Caki2 (cell line): ENCODE results near the gene LCN2. TPM values are rescaled to one million over a fixed set of nuclear protein-coding genes. Genes with fewer than 3 reads are reported as not detected.

ENCODE experiments used
- DNase-seq: peaks from one replicate; pipeline ENCODE4 v3.0.0-alpha.2; 2015; ENCODE audit warnings: low read depth
- in situ Hi-C: cut with HindIII; loops from 2 replicates; pipeline ENCODE4 v1.10.0; 2016; ENCODE audit warnings: low sequenced_read_pairs, low pct_unique_long_range_greater_than_20kb, mixed read lengths
- total RNA-seq: library from RNA; depleted of rRNA; stranded (reverse); fragments of >200 nt; shearing (Covaris generic); gene quantifications from 2 replicates; pipeline ENCODE4 v1.2.3, GENCODE V29; 2014; ENCODE audit warnings: low replicate concordance

Gene LCN2
- total RNA-seq, 1 experiment from 2014 or later = 2.2 TPM

GRCh38 chr9:128143525-128144238, 5.6 kb upstream of the LCN2 start:
- in situ Hi-C loops = no loop called here
- no peak for DNase-seq

GRCh38 chr9:128144239-128145181, 4.7 kb upstream of the LCN2 start:
- DNase-seq = no peak
- in situ Hi-C loops = no loop called here

DNA sequence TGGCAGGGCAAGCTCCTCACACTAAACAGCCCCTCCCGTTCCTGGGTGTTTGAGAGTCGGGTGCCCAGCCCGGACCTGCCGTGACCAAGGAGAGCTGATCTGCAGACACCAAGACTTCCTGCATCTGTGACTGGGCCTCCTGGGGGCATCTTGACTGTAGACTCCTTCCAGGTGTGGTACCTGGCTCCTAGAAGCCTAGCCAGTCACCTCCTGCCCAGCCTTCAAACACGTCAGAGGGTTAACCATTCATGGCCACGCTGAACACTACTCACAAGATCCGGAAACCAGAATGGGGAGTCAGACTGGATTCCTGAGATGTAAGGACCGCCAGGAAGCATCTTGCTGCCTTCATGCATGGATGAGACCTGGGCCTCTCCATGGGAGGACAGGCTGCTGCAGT, 3.7 kb upstream of the LCN2 start:
- DNase-seq = no peak
- in situ Hi-C loops = no loop called here

DNA sequence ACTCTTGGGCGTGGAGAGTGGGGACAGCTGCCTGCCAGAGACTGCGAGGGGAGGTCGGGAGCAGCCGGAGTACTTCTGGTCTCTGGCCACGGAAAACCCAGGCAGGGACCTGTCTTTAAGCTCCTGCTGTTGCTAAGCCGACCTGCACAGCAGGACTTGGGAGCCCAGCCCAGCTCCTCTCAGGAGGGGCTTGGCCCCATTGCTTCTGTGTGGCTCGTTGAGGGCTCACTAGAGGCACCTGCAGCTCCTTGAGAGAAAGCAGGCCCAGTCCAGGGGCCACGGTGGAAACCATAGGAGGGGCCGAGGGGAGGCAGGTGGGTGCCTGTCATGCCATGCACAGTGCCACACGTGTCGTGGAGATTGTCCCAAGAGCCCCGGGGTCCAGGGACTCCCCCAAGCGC, 3.3 kb upstream of the LCN2 start:
- DNase-seq = no peak
- in situ Hi-C loops = no loop called here

- in situ Hi-C loops = no loop called here
These were observed 2.6 kb upstream of the LCN2 start for GRCh38 chr9:128146591-128147120.

GRCh38 chr9:128148509-128149000, 698 bp upstream of the LCN2 start:
- DNase-seq = no peak
- in situ Hi-C loops = no loop called here

More at GRCh38 chr9:128146591-128147120, 2.6 kb upstream of the LCN2 start:
- no peak for DNase-seq

- no peak for DNase-seq
- in situ Hi-C loops = no loop called here
These were observed 819 bp downstream of the LCN2 start for GRCh38 chr9:128149951-128150593.

- in situ Hi-C loops = no loop called here
These were observed 1.5 kb downstream of the LCN2 start for GRCh38 chr9:128150594-128151308.

GRCh38 chr9:128151309-128152132, 2.3 kb downstream of the LCN2 start:
- no peak for DNase-seq
- in situ Hi-C loops = no loop called here

More at GRCh38 chr9:128150594-128151308, 1.5 kb downstream of the LCN2 start:
- no peak for DNase-seq

DNA sequence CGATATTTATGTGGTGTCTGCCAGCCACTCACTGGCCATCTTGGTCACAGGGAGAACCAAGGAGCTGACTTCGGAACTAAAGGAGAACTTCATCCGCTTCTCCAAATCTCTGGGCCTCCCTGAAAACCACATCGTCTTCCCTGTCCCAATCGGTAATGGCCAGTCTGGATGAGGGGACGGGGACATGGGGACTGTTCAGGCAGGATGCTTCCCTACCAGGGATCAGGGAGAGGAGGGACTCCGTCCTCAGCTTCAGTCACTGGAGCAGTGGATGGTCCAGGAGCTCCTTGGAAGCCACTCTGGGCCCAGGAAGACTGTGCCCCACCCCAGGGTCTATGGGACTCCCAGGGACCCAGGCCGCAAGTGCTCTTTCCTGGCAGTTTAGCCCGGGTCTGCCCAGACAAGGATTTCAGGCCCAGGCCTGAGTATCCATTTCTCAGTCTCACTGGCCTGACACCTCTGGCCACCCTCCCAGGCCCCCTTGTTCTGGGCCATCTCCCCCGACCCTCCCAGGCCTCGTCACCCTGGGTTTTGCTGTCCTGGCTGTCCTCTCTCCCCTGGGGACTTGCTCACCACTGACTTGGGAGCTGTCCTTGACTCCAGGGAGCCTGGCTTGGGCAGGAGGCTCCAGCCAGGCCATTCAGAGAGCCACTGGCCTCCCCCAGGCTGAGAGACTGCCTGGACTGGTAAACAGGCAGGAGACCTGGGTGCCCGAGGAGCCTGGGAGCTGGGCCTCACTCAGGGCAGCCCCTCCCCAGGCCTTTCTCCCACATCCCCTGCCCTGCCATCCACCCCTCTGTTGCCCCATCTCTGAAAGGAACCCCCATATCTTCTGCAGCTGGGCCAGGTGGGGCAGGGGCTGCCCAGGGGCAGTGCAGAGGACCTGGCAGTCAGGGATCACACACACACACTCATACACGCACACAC, 3.1 kb downstream of the LCN2 start:
- DNase-seq = no peak
- in situ Hi-C loops = no loop called here

DNA sequence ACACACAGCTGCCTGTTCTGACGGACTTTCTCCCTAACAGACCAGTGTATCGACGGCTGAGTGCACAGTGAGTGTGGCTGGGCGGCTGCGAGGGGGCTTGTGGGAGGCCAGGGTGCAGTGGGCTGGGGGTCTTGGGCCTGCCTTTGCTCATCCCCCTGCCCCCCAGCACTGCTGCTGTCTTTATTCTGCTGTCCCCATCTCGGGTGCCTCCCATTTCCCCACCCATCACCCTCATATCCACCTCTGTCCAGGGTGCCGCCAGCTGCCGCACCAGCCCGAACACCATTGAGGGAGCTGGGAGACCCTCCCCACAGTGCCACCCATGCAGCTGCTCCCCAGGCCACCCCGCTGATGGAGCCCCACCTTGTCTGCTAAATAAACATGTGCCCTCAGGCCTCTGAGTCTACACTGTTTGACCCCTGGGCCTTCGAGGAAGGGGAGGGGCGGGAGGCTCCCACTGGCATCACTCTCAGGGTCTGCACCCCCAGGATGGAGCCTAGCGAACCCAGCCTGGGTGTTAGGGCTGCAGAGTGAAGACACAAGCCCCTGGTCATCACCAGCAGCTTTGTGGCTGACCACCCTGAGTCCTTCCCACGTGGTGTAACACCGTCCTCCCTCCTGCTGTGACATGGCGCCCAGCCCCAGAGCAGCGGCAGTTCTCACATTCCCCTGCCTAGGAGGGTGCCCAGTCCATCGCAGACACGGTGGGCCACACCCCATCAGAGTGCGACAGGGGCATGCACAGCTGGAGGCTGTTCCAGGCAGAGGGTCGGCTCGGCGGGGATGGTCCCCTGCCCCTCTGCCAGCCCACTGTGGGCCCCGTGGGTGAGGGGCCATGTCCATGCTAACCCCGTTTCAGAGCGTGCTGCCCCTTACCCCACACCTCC, 4.0 kb downstream of the LCN2 start:
- in situ Hi-C loops = no loop called here
- DNase-seq = no peak

GRCh38 chr9:128153947-128154695, 4.9 kb downstream of the LCN2 start:
- in situ Hi-C loops = no loop called here
- DNase-seq = no peak

DNA sequence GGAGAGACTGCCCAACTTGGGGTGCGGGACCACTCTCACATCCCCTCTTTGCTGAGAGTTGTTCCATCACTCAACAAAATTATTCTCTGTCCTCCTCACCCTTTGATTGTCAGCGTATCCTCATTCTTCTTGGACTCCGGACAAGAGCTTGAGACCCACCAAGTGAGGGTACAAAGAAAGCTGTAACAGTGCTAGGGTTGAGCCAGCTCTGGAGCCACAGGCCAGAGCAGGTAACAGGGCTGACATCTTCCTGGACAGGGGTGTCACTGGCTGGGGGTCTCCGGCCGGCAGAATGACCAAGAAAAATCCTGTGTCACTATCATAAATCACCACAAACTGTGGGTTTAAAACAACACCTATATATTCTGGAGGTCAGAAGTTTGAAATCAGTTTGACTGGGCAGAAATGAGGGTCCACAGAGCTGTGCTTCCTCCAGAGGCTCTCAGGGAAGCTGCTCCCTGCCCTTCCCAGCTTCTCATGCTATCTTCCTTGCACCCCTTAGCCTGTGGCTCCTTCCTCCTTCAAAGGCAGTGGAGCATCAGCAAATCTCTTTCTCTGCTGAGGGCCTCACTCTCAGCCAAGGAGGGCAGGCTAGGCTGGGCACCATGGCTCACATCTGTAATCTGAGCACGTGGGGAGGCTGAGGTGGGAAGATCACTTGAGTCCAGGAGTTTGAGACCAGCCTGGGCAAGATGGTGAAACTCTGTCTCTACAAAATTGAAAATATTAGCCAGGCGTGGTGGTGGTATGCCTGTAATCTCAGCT, 6.7 kb downstream of the LCN2 start:
- DNase-seq = no peak
- in situ Hi-C loops = no loop called here

- DNase-seq = no peak
- in situ Hi-C loops = no loop called here
These were observed 10.2 kb downstream of the LCN2 start for GRCh38 chr9:128159522-128159783.
